Epithelial cell of proximal tubule (primary cell): Measurements from ENCODE around the gene KTI12. TPM values are rescaled to one million over a fixed set of nuclear protein-coding genes. Genes with fewer than 3 reads are reported as not detected.

Source experiments
- DNase-seq: peaks from one replicate; pipeline ENCODE4 v3.0.0-alpha.2; 2011; ENCODE audit warnings: low read depth
- H3K4me3 ChIP-seq: 2 replicates; pipeline ENCODE4 v1.5.1; 2011; ENCODE audit warnings: low read depth, mild to moderate bottlenecking, low read length
- CTCF ChIP-seq: conservative IDR thresholded peaks from 2 replicates; pipeline ENCODE4 v1.5.1; 2012; ENCODE audit warnings: low read depth, mild to moderate bottlenecking, low read length
- total RNA-seq: library from RNA; depleted of rRNA; stranded (reverse); fragments of >200 nt; gene quantifications from 2 replicates; pipeline ENCODE4 v1.2.3, GENCODE V29; 2015

KTI12 gene
- total RNA-seq, 1 donor from 2014 or later, result 10.4 TPM

GRCh38 chr1:52059888-52060287, 26.3 kb upstream of the KTI12 start:
- no peak for DNase-seq
- no peak for TF ChIP-seq CTCF
- no peak overlapping the region for H3K4me3 ChIP-seq

DNA sequence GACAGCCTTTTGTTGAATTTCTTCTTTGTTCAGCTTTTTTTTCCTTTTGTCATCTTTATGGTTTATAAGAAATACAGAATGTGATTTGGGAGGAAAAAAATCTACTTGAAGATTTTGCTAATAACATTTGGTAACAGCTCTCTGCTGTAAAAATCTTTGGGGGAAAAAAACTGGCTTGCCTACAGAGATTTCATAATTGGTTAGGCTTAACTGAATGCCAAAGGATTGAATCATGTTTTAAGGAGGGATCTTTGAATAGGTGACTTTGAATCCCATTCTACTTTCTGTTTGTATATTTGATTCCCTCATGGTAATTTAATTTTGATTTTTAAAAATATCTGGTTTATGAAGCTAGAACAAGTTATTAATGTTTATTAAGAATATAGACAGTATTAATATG, 25.7 kb upstream of the KTI12 start:
- H3K4me3 ChIP-seq, result peak overlapping the region; percentile 0
- no peak for TF ChIP-seq CTCF
- DNase-seq, result no peak

GRCh38 chr1:52057876-52058415, 24.3 kb upstream of the KTI12 start:
- TF ChIP-seq CTCF, result no peak
- DNase-seq, result no peak
- H3K4me3 ChIP-seq, result peak overlapping the region; percentile 81

GRCh38 chr1:52057255-52057654, 23.6 kb upstream of the KTI12 start:
- no peak for TF ChIP-seq CTCF
- no peak for DNase-seq
- peak overlapping the region; percentile 81 for H3K4me3 ChIP-seq

GRCh38 chr1:52056937-52057231, 23.3 kb upstream of the KTI12 start:
- no peak for TF ChIP-seq CTCF
- H3K4me3 ChIP-seq, result peak overlapping the region; percentile 81
- DNase-seq, result no peak

DNA sequence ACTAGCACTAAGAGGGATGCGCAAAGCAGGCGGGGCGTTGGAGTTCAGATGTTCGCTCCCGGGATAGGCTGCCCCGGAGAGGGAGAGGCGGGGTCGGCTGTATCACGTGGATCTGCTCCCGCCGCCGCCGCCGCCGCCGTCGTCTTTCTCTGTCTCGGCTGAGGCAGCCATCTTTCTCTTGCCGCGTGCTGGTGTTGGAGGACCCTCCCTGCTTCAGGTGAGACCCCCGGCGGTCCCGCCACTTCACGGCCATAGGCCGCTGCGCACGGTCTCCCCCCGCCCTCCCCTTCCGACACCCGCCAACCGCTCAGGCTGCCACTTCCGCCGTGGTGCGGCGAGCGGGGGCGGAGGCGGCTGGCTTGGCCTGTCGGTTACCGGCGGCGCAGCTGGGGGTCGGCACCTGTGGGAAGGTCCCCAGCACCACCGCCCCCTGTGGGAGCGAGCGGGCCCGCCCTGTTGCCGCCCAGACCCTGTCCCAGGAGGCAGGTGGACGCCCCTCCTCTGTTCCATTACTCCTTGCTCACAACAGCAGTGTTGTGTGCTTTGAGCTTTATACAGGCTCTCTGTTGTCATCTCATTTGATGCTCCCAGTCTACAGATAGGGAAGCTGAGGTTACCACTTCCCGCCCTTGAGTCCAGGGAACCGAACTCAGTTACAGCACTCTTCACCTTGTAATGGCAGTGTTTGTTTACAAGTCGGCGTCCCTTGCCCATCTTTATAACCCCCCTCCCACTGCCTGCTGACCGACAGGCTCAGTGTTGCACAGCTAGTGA, 22.7 kb upstream of the KTI12 start, which contains the start of gene BTF3L4:
Gene BTF3L4 (plus strand): TSS at position 133 of the 774 bp plus-strand sequence. CDS start 3,553 bp downstream, outside the sequence.
- DNase-seq, result no peak
- TF ChIP-seq CTCF, result no peak
- peak within 1 kb of the TSS; percentile 81 for H3K4me3 ChIP-seq

DNA sequence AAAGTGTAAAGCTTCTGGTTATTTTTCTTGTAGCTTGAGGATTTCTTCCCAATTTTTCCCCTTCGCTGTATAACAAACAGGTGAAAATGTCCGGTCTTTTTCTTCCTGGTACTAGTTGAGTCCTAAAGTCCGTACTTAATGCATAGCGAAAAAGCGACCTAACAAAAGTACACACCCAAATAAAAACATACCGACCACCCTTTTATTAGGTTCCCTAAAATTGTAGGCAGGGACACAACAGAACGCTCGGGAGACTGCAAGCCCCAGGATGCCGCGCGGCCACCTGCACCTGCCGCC, 22.2 kb upstream of the KTI12 start:
- DNase-seq, result no peak
- no peak for TF ChIP-seq CTCF
- H3K4me3 ChIP-seq, result peak overlapping the region; percentile 81
